GM12874 (cell line): ENCODE measurements around the gene LEO1.

Experiments
- TF ChIP-seq, protein P1 (sequence below): IDR thresholded peaks from 2 replicates; pipeline ENCODE4 v1.5.1; 2011; ENCODE audit warnings: low read depth, mild to moderate bottlenecking, control low read depth, low read length, moderate library complexity; ENCODE audit not compliant: insufficient read depth

The LEO1 gene

DNA sequence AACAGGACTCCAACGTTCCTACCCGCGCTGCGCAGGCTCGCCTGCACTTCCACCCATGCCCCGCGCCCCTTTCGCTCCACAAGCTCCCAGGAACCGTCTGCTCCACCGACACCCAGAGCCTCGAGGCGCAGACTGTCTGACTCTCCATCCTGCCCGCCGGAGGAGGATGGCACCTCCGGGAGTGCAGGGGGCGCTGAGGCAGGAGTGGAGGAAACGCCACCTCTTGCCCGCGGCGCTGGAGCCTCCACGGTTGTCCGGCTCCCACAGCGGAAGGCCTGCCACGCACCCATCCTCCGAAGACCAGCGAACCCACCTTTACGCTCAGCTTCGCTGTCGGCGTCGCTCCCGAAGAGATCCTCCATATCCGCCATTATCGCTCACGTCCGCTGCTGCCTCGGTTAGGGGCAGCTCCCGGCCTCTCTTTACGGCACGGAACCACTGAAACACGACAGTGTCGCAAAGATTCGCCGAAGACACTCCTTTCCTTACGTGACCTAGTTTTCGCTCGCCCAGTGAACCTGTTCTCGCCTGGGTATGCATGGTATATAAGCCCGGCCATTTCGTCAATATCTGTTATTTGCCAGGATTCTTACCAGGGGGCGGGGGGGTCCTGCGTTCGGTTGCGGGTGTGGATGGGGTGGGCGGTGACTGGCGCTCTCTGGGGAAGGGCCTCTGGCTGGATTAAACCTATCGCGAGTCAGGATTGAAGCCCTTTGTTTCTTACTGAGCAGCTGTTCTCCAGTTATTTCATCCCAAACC, at the start of gene LEO1:
LEO1 (minus strand) TSS at position 404 of the 759 bp plus-strand sequence; CDS start at position 371, 33 bp downstream.
- TF ChIP-seq, protein P1, sequence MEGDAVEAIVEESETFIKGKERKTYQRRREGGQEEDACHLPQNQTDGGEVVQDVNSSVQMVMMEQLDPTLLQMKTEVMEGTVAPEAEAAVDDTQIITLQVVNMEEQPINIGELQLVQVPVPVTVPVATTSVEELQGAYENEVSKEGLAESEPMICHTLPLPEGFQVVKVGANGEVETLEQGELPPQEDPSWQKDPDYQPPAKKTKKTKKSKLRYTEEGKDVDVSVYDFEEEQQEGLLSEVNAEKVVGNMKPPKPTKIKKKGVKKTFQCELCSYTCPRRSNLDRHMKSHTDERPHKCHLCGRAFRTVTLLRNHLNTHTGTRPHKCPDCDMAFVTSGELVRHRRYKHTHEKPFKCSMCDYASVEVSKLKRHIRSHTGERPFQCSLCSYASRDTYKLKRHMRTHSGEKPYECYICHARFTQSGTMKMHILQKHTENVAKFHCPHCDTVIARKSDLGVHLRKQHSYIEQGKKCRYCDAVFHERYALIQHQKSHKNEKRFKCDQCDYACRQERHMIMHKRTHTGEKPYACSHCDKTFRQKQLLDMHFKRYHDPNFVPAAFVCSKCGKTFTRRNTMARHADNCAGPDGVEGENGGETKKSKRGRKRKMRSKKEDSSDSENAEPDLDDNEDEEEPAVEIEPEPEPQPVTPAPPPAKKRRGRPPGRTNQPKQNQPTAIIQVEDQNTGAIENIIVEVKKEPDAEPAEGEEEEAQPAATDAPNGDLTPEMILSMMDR = peak; percentile 51

GRCh38 chr15:52021128-52021671, 49.6 kb upstream of the LEO1 start:
- TF ChIP-seq, protein P1 = no peak

- TF ChIP-seq, protein P1 = no peak
Measured at GRCh38 chr15:52020221-52021085, 48.9 kb upstream of the LEO1 start.

DNA sequence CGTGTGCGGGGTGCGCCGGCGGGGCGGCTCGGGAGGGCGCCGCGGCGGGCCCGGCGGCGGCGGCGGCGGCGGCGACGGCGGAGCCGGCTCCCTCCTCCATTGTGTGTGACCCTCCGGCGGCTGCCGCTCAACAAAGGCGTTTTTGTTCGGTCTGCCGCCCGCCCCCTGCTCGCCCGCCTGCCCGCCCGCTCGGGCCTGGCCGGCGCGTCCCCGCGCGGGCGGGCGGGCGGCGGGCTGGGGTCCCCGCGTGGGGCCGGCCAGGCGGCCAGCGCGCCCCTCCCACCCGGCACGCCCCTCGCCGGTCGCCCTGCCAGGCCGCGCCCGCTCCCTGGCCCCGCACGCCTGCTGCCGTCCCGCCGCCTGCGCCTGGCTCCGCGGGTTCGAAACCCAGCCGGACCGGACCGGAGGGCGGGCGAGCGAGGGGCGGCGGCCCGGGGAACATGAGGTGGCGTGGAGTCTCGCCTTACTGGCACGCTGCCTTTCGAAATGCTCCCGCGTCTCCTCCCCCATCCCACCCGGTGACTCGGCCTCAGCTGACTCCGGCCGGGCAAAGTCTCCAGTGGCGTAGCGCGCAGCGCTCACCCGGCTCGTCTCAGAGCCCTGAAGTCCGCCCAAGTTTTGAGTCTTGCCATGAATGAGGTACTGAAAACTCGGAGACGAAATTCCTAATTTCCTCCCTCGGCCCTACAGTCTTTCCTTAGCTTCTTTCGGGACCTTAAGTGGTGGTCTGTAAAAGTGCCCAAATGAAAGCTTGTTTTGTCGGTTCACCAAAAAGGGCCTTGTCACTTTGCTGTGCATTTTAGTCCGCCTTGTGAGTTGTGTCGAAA, 48.0 kb upstream of the LEO1 start:
- TF ChIP-seq, protein P1 = no peak

GRCh38 chr15:52018693-52019393, 47.3 kb upstream of the LEO1 start, which contains the start of gene MAPK6:
TSS of gene MAPK6 (plus strand) at chr15:52019219. CDS start at chr15:52046461, 27,242 bp downstream.
- TF ChIP-seq, protein P1 = no peak

- TF ChIP-seq, protein P1 = no peak
Measured at GRCh38 chr15:52018244-52018643, 46.7 kb upstream of the LEO1 start.
